SK-N-SH (cell line): ENCODE results near the gene KCTD14. TPM values are rescaled to one million over a fixed set of nuclear protein-coding genes. Genes with fewer than 3 reads are reported as not detected.

Experiments used
- CTCF ChIA-PET: fragments of 300-600, 350-600 bp; formaldehyde crosslinking; extraction: SDS; loops from one replicate; lab custom pipeline; 2021; lab: Yijun Ruan, JAX
- POLR2A ChIA-PET: fragments of 350-600 bp; sonication (Branson Sonifier 250); formaldehyde crosslinking; extraction: SDS; loops from one replicate; lab custom pipeline; 2020; ENCODE audit warnings: antibody characterized with exemption, inconsistent platforms; lab: Yijun Ruan, JAX
- DNase-seq: peaks from one replicate; pipeline ENCODE4 v3.0.0; 2012
- H2AFZ ChIP-seq: fragments of 200-600 bp; sonication (generic); 2 replicates; pipeline ENCODE4 v1.8.1; 2016; ENCODE audit warnings: antibody characterized with exemption, mild to moderate bottlenecking, low read depth
- H3F3A ChIP-seq: fragments of 200-600 bp; sonication (generic); replicated peaks from 2 replicates; pipeline ENCODE3; 2016; ENCODE audit warnings: antibody characterized with exemption, mild to moderate bottlenecking; ENCODE audit not compliant: insufficient read depth
- H3K27ac ChIP-seq, 2 experiments: fragments of 200-500 bp in 1 of 2; fragments of 200-600 bp in 1 of 2; sonication (Bioruptor generic) in 1 of 2; sonication (generic), shearing (Covaris generic) in 1 of 2; 2 replicates each; pipeline versions ENCODE4 v1.5.1 to v1.6.1; 2014 to 2016; ENCODE audit warnings: low read depth in 2 of 2, inconsistent platforms in 1 of 2, low read length in 1 of 2, mild to moderate bottlenecking in 1 of 2, mixed read lengths in 1 of 2
- H3K27me3 ChIP-seq: fragments of 200-600 bp; sonication (generic), shearing (Covaris generic); 2 replicates; pipeline ENCODE4 v1.6.1; 2016; ENCODE audit warnings: mixed run types; ENCODE audit not compliant: insufficient read depth
- H3K36me3 ChIP-seq, 2 experiments: fragments of 200-500 bp in 1 of 2; fragments of 200-600 bp in 1 of 2; sonication (Bioruptor generic) in 1 of 2; sonication (generic) in 1 of 2; replicated peaks in 1 of 2; 2 replicates each; pipeline versions ENCODE3 to v1.5.1; 2014 to 2016; ENCODE audit warnings: low read length in 1 of 2, mild to moderate bottlenecking in 1 of 2; ENCODE audit not compliant: insufficient read depth in 2 of 2, control insufficient read depth in 1 of 2
- H3K4me1 ChIP-seq, 2 experiments: fragments of 200-500 bp in 1 of 2; fragments of 200-600 bp in 1 of 2; sonication (Bioruptor generic) in 1 of 2; sonication (generic), shearing (Covaris generic) in 1 of 2; 2 replicates each; pipeline versions ENCODE4 v1.5.1 to v1.6.1; 2014 to 2016; ENCODE audit warnings: low read depth in 1 of 2, low read length in 1 of 2, mixed run types in 1 of 2; ENCODE audit not compliant: insufficient read depth in 2 of 2, control insufficient read depth in 1 of 2
- H3K4me2 ChIP-seq: fragments of 200-600 bp; sonication (generic), shearing (Covaris generic); 2 replicates; pipeline ENCODE4 v1.6.1; 2017; ENCODE audit warnings: mixed run types
- H3K4me3 ChIP-seq, 2 experiments: fragments of 200-500 bp in 1 of 2; fragments of 200-600 bp in 1 of 2; sonication (Bioruptor generic) in 1 of 2; sonication (generic), shearing (Covaris generic) in 1 of 2; 2 replicates each; pipeline versions ENCODE4 v1.5.1 to v1.8.1; 2014 to 2016; ENCODE audit warnings: low read depth in 2 of 2, inconsistent platforms in 1 of 2, low read length in 1 of 2, mild to moderate bottlenecking in 1 of 2, mixed read lengths in 1 of 2, moderate library complexity in 1 of 2
- H3K79me2 ChIP-seq: fragments of 200-600 bp; sonication (generic); 2 replicates; pipeline ENCODE4 v1.8.1; 2017; ENCODE audit warnings: mild to moderate bottlenecking; ENCODE audit not compliant: insufficient read depth
- H3K9ac ChIP-seq: fragments of 200-600 bp; sonication (generic); 2 replicates; pipeline ENCODE4 v1.6.1; 2017; ENCODE audit warnings: mixed run types
- H3K9me2 ChIP-seq: fragments of 200-600 bp; sonication (generic); 2 replicates; pipeline ENCODE4 v1.6.1; 2017; ENCODE audit warnings: mixed run types
- H3K9me3 ChIP-seq: fragments of 200-600 bp; sonication (generic); 2 replicates; pipeline ENCODE4 v1.6.1; 2017; ENCODE audit warnings: mixed run types, mild to moderate bottlenecking, moderate library complexity
- H4K20me1 ChIP-seq: fragments of 200-600 bp; sonication (generic); 2 replicates; pipeline ENCODE4 v1.6.1; 2017; ENCODE audit warnings: mild to moderate bottlenecking, mixed run types; ENCODE audit not compliant: insufficient read depth
- CHD2 ChIP-seq: fragments of 150-350 bp; IDR thresholded peaks from 2 replicates; pipeline ENCODE4 v1.6.1; 2018; ENCODE audit warnings: low read length; ENCODE audit not compliant: partially characterized antibody
- ELF1 ChIP-seq: IDR thresholded peaks from 2 replicates; pipeline ENCODE4 v1.4.0; 2012
- EP300 ChIP-seq, 2 experiments: IDR thresholded peaks; 2 replicates each; pipeline versions ENCODE4 v1.4.0 to v1.6.1; 2012; ENCODE audit warnings: borderline replicate concordance in 1 of 2, low read depth in 1 of 2, low read length in 1 of 2
- EZH2phosphoT487 ChIP-seq: fragments of 200-600 bp; sonication (generic); IDR thresholded peaks from 2 replicates; pipeline ENCODE4 v1.6.1; 2017; ENCODE audit warnings: low read depth, mixed run types, mild to moderate bottlenecking, antibody characterized with exemption, moderate library complexity, borderline replicate concordance
- FOSL2 ChIP-seq: IDR thresholded peaks from 2 replicates; pipeline ENCODE4 v1.4.0; 2012; ENCODE audit warnings: low read depth, mild to moderate bottlenecking, moderate library complexity, borderline replicate concordance
- FOXM1 ChIP-seq: IDR thresholded peaks from 2 replicates; pipeline ENCODE4 v1.4.0; 2012; ENCODE audit warnings: low read depth, mild to moderate bottlenecking
- GABPA ChIP-seq: IDR thresholded peaks from 2 replicates; pipeline ENCODE4 v1.4.0; 2012; ENCODE audit warnings: low read depth, mild to moderate bottlenecking
- GATA2 ChIP-seq: sonication (generic); formaldehyde crosslinking; IDR thresholded peaks from 2 replicates; pipeline ENCODE4 v1.5.0; 2020; ENCODE audit warnings: mild to moderate bottlenecking, missing genetic modification reagents
- JUND ChIP-seq: IDR thresholded peaks from 2 replicates; pipeline ENCODE4 v1.4.0; 2012
- MEF2A ChIP-seq: IDR thresholded peaks from 2 replicates; pipeline ENCODE4 v1.4.0; 2012; ENCODE audit warnings: low read depth, borderline replicate concordance
- NFIC ChIP-seq: IDR thresholded peaks from 2 replicates; pipeline ENCODE4 v1.4.0; 2012; ENCODE audit warnings: borderline replicate concordance
- NRF1 ChIP-seq: IDR thresholded peaks from 2 replicates; pipeline ENCODE4 v1.6.1; 2012; ENCODE audit warnings: low read depth, mild to moderate bottlenecking, low read length
- POLR2AphosphoS5 ChIP-seq: IDR thresholded peaks from 2 replicates; pipeline ENCODE4 v1.6.1; 2012; ENCODE audit warnings: low read depth, low read length
- RCOR1 ChIP-seq: fragments of 150-350 bp; IDR thresholded peaks from 2 replicates; pipeline ENCODE4 v1.6.1; 2017; ENCODE audit warnings: antibody characterized with exemption, low read length
- REST ChIP-seq: IDR thresholded peaks from 2 replicates; pipeline ENCODE4 v1.6.1; 2012; ENCODE audit warnings: mild to moderate bottlenecking, low read depth, low read length, moderate library complexity
- RFX5 ChIP-seq: IDR thresholded peaks from 2 replicates; pipeline ENCODE4 v1.6.1; 2012; ENCODE audit warnings: mild to moderate bottlenecking, improper control_type of control experiment, low read length
- SIN3A ChIP-seq: IDR thresholded peaks from 2 replicates; pipeline ENCODE4 v1.6.1; 2012; ENCODE audit warnings: low read depth, mild to moderate bottlenecking, low read length, moderate library complexity, borderline replicate concordance
- SMC3 ChIP-seq: IDR thresholded peaks from 2 replicates; pipeline ENCODE4 v1.6.1; 2012; ENCODE audit warnings: low read depth, low read length, improper control_type of control experiment
- TCF12 ChIP-seq: IDR thresholded peaks from 2 replicates; pipeline ENCODE4 v1.4.0; 2012
- TEAD4 ChIP-seq: IDR thresholded peaks from 2 replicates; pipeline ENCODE4 v1.4.0; 2012; ENCODE audit warnings: mild to moderate bottlenecking, borderline replicate concordance; ENCODE audit not compliant: insufficient read depth
- USF1 ChIP-seq: IDR thresholded peaks from 2 replicates; pipeline ENCODE4 v1.4.0; 2012; ENCODE audit warnings: low read depth, borderline replicate concordance
- YY1 ChIP-seq: IDR thresholded peaks from 2 replicates; pipeline ENCODE4 v1.4.0; 2012; ENCODE audit warnings: low read depth, mild to moderate bottlenecking
- WGBS: methylation state at CpG from one replicate; pipeline ENCODE4 v1.1.6; 2017; ENCODE audit warnings: low lambda C conversion rate; 5-methylcytosine and 5-hydroxymethylcytosine counted together
- polyA plus RNA-seq, 3 experiments: library from polyadenylated mRNA; depleted of rRNA; stranded (reverse); fragments of >200 nt; gene quantifications; 2 replicates each; pipeline ENCODE4 v1.2.3, GENCODE V29; 2012
- TF ChIP-seq, protein P1 (sequence below): IDR thresholded peaks from 2 replicates; pipeline ENCODE4 v1.4.0; 2012; ENCODE audit warnings: low read depth
- TF ChIP-seq, protein P2 (sequence below): fragments of 200-600 bp; sonication (generic); IDR thresholded peaks from 2 replicates; pipeline ENCODE4 v1.6.1; 2017; ENCODE audit warnings: antibody characterized with exemption, mild to moderate bottlenecking, moderate library complexity
- TF ChIP-seq, protein P3 (sequence below): fragments of 150-350 bp; IDR thresholded peaks from 2 replicates; pipeline ENCODE4 v1.6.1; 2017; ENCODE audit warnings: antibody characterized with exemption, low read length, low read depth, borderline replicate concordance
- TF ChIP-seq, protein P4 (sequence below): IDR thresholded peaks from 2 replicates; pipeline ENCODE4; 2012

KCTD14 gene
- polyA plus RNA-seq, 1 of the 3 experiments (the other 2 are of a cell fraction), result 0.25 TPM

DNA sequence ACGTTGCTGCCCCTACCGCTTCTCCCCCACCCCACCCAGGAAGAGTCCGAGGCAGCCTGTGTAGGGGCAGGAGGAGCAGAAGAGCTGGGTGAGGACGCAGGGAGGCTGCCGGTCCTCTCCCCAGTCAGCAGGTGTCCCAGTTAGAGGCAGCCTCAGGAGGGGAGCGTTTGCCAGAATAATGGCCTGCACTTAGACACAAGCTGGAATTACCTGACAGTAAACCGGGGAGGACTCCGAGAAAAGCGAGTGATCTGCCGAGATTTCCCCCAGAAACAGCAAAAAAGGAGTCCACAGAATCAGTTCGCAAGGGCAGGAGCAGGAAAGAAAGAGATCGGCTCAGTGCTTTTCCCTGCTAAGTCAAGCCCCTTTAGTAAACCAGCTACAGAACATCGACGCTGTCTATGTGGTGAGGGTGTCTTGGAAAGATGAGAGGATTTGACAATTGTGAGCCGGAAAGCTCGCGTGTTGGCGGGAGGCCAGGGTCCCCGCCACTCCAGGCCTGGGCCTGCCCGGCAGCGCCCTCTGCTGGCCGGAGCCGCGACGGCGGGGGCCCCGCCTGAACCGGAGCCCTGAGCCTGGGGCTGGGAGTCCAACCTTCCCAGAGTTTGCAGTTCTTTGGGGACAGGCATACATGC is 22.9 kb upstream of the KCTD14 start:
- Histone ChIP-seq H2AFZ (peak overlapping the region; percentile 99), H3K9me2 (no peaks in the 10 kb centered on the region), H3K9me3 (no peaks in the 10 kb centered on the region), H3K9ac (peak overlapping the region; percentile 33), H3K4me3 (peak overlapping the region; percentile 42 to 64), H4K20me1 (no peaks in the 10 kb centered on the region), H3K4me1 (peaks cover 11 to 13% of the 10 kb centered on the region in 2 experiments; a peak in 2 of 4 replicates), H3F3A (peaks cover 7% of the 10 kb centered on the region), H3K36me3 (no peaks in the 10 kb centered on the region), H3K79me2 (peaks cover 7% of the 10 kb centered on the region; the same call in 1 of the 2 replicates), H3K27ac (peak overlapping the region; percentile 48 to 89; a peak in 3 of 4 replicates), H3K4me2 (peak overlapping the region; percentile 82), H3K27me3 (no peaks in the 10 kb centered on the region)
- POLR2A ChIA-PET, result interaction anchor here (1.3 to 1.8 kb wide), 3 partner anchors 15 to 51 kb away, joined by 5 to 10 read pairs (median 7); partner anchors contain the start of genes INTS4 and NDUFC2
- peak; percentile 94 for DNase-seq
- WGBS, result 12% methylated on average over 14 of the region's 28 CpGs
- CTCF ChIA-PET, result interaction anchor here (0.6 to 3.3 kb wide), 46 partner anchors 9 to 529 kb away, joined by 3 to 30 read pairs (median 4); partner anchors contain the start of genes INTS4 and NARS2
- no peak for TF ChIP-seq JUND
- no peak for TF ChIP-seq SIN3A
- no peak for TF ChIP-seq RFX5
- no peak for TF ChIP-seq TCF12
- peak; percentile 62 for TF ChIP-seq RCOR1
- TF ChIP-seq SMC3, result peak; percentile 89
- no peak for TF ChIP-seq ELF1
- no peak for TF ChIP-seq EP300 (IDR thresholded peaks at IDR 0.05; ENCODE audit: borderline replicate concordance in 1 of 2, low read depth in 1 of 2, low read length in 1 of 2)
- peak; percentile 98 for TF ChIP-seq NFIC
- TF ChIP-seq GABPA, result 0 out of 2 replicates have a peak, but pooled peaks have one; percentile 21
- TF ChIP-seq TEAD4, result no peak
- peak; percentile 59; the same call in 1 of the 2 replicates for TF ChIP-seq POLR2AphosphoS5
- TF ChIP-seq, protein P1, sequence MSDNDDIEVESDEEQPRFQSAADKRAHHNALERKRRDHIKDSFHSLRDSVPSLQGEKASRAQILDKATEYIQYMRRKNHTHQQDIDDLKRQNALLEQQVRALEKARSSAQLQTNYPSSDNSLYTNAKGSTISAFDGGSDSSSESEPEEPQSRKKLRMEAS, result peak; percentile 78
- TF ChIP-seq, protein P2, sequence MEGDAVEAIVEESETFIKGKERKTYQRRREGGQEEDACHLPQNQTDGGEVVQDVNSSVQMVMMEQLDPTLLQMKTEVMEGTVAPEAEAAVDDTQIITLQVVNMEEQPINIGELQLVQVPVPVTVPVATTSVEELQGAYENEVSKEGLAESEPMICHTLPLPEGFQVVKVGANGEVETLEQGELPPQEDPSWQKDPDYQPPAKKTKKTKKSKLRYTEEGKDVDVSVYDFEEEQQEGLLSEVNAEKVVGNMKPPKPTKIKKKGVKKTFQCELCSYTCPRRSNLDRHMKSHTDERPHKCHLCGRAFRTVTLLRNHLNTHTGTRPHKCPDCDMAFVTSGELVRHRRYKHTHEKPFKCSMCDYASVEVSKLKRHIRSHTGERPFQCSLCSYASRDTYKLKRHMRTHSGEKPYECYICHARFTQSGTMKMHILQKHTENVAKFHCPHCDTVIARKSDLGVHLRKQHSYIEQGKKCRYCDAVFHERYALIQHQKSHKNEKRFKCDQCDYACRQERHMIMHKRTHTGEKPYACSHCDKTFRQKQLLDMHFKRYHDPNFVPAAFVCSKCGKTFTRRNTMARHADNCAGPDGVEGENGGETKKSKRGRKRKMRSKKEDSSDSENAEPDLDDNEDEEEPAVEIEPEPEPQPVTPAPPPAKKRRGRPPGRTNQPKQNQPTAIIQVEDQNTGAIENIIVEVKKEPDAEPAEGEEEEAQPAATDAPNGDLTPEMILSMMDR, result peak; percentile 98
- TF ChIP-seq REST, result 0 out of 2 replicates have a peak, but pooled peaks have one; percentile 32
- TF ChIP-seq FOXM1, result peak; percentile 48; the same call in 1 of the 2 replicates
- TF ChIP-seq MEF2A, result no peak
- TF ChIP-seq EZH2phosphoT487, result no peak
- no peak for TF ChIP-seq YY1
- no peak for TF ChIP-seq CHD2
- TF ChIP-seq, protein P3, sequence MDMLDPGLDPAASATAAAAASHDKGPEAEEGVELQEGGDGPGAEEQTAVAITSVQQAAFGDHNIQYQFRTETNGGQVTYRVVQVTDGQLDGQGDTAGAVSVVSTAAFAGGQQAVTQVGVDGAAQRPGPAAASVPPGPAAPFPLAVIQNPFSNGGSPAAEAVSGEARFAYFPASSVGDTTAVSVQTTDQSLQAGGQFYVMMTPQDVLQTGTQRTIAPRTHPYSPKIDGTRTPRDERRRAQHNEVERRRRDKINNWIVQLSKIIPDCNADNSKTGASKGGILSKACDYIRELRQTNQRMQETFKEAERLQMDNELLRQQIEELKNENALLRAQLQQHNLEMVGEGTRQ, result no peak
- TF ChIP-seq GATA2 (CRISPR knock-in tag), result peak; percentile 34
- TF ChIP-seq, protein P4, sequence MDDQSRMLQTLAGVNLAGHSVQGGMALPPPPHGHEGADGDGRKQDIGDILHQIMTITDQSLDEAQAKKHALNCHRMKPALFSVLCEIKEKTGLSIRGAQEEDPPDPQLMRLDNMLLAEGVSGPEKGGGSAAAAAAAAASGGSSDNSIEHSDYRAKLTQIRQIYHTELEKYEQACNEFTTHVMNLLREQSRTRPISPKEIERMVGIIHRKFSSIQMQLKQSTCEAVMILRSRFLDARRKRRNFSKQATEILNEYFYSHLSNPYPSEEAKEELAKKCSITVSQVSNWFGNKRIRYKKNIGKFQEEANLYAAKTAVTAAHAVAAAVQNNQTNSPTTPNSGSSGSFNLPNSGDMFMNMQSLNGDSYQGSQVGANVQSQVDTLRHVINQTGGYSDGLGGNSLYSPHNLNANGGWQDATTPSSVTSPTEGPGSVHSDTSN, result peak; percentile 72
- no peak for TF ChIP-seq USF1
- TF ChIP-seq NRF1, result no peak
- TF ChIP-seq FOSL2, result no peak
